Measurements from ENCODE around the gene PSME3IP1. TPM values are rescaled to one million over a fixed set of nuclear protein-coding genes. Genes with fewer than 3 reads are reported as not detected.

Gene PSME3IP1
- polyA plus RNA-seq, 1 experiment = 96.5 TPM

DNA sequence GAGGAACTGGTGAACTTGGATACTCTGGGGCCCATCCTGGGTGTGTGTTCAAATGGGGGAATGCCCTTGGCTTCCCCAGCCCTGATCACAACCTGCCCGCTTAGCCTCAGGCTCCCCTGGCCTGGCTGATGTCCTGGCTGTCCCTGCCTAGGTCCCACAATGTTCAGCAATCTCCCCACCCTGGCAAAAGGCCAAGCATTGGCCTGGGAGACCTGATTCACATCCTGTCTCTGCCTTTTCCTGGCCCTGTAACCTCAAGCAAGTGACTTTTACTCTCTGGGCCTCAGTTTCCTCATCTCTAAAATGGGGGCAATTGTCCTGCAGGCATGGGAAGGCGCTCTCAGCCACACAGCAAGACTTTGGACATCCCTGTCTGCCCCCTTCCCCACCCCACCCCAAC is 79.1 kb downstream of the PSME3IP1 start:
- Histone ChIP-seq H3K36me3 (ENCODE audit: control insufficient read depth, insufficient read depth, low read length) (no peaks in the 10 kb centered on the region), H3K4me3 (ENCODE audit: low read depth, low read length) (no peak overlapping the region), H3K27me3 (ENCODE audit: control insufficient read depth, insufficient read depth, low read length) (no peaks in the 10 kb centered on the region)
- POLR2A ChIA-PET = no interaction called here
- CTCF ChIA-PET = interaction anchor here (1.4 to 2.3 kb wide), 3 partner anchors 10 to 22 kb away, joined by 4 to 8 read pairs (median 6); partner anchors contain the start of gene CPNE2
- TF ChIP-seq, protein P1, sequence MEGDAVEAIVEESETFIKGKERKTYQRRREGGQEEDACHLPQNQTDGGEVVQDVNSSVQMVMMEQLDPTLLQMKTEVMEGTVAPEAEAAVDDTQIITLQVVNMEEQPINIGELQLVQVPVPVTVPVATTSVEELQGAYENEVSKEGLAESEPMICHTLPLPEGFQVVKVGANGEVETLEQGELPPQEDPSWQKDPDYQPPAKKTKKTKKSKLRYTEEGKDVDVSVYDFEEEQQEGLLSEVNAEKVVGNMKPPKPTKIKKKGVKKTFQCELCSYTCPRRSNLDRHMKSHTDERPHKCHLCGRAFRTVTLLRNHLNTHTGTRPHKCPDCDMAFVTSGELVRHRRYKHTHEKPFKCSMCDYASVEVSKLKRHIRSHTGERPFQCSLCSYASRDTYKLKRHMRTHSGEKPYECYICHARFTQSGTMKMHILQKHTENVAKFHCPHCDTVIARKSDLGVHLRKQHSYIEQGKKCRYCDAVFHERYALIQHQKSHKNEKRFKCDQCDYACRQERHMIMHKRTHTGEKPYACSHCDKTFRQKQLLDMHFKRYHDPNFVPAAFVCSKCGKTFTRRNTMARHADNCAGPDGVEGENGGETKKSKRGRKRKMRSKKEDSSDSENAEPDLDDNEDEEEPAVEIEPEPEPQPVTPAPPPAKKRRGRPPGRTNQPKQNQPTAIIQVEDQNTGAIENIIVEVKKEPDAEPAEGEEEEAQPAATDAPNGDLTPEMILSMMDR (IDR thresholded peaks at IDR 0.05; ENCODE audit: insufficient read depth, low read depth, low read length) = no peak
- DNase-seq (ENCODE audit: low read depth) = no peak

DNA sequence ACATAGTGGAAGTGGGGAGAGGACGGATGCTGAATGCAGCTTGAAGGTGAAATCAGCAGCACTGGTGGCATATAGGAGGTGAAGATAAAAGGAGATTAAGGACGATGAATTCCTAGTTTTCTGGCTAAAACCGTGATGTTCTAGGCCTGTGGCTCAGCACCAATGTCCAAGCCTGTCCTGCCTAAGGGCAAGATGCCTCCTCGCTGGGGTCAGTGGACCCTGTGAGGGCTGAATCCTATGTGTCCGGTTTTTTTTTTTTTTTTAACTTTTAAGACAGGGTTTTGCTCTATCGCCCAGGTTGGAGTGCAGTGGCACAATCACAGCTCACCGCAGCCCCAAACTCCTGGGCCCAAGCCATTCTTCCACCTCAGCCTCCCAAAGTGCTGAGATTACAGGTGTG is 80.7 kb downstream of the PSME3IP1 start:
- Histone ChIP-seq H3K36me3 (ENCODE audit: control insufficient read depth, insufficient read depth, low read length) (no peaks in the 10 kb centered on the region), H3K4me3 (ENCODE audit: low read depth, low read length) (no peak overlapping the region), H3K27me3 (ENCODE audit: control insufficient read depth, insufficient read depth, low read length) (no peaks in the 10 kb centered on the region)
- ChIA-PET CTCF (interaction anchor here (0.8 to 2.3 kb wide), 4 partner anchors 11 to 21 kb away, joined by 3 to 8 read pairs (median 4); partner anchors contain the start of gene CPNE2), POLR2A (no interaction called here)
- DNase-seq (ENCODE audit: low read depth) = no peak
- TF ChIP-seq, protein P1 (IDR thresholded peaks at IDR 0.05; ENCODE audit: insufficient read depth, low read depth, low read length) = no peak

DNA sequence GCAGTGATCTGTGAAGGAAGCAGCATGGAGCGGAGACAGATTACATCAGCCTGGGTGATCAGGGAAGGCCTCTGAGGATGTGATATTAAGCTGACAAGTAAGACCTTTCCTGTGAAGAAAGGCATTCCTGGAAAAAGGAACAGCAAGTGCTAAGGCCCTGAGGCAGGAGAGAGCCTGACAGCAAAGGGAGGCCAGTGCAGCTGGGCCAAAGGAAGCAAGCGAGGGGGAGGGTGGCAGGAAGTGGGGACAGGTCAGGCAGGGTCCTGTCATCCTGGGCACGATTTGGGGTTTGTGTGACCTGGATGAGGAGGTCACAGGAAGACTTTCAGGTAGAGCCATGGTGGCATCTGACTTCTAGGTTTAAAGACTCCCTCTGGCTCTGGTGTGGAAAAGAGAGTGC is 81.1 kb downstream of the PSME3IP1 start:
- ChIA-PET CTCF (interaction anchor here (0.8 to 1.7 kb wide), 3 partner anchors 11 to 20 kb away, joined by 3 to 4 read pairs (median 4); partner anchors contain the start of gene CPNE2), POLR2A (no interaction called here)
- DNase-seq (ENCODE audit: low read depth) = no peak
- TF ChIP-seq, protein P1 (IDR thresholded peaks at IDR 0.05; ENCODE audit: insufficient read depth, low read depth, low read length) = no peak
- Histone ChIP-seq H3K36me3 (ENCODE audit: control insufficient read depth, insufficient read depth, low read length) (no peaks in the 10 kb centered on the region), H3K4me3 (ENCODE audit: low read depth, low read length) (no peak overlapping the region), H3K27me3 (ENCODE audit: control insufficient read depth, insufficient read depth, low read length) (no peaks in the 10 kb centered on the region)

DNA sequence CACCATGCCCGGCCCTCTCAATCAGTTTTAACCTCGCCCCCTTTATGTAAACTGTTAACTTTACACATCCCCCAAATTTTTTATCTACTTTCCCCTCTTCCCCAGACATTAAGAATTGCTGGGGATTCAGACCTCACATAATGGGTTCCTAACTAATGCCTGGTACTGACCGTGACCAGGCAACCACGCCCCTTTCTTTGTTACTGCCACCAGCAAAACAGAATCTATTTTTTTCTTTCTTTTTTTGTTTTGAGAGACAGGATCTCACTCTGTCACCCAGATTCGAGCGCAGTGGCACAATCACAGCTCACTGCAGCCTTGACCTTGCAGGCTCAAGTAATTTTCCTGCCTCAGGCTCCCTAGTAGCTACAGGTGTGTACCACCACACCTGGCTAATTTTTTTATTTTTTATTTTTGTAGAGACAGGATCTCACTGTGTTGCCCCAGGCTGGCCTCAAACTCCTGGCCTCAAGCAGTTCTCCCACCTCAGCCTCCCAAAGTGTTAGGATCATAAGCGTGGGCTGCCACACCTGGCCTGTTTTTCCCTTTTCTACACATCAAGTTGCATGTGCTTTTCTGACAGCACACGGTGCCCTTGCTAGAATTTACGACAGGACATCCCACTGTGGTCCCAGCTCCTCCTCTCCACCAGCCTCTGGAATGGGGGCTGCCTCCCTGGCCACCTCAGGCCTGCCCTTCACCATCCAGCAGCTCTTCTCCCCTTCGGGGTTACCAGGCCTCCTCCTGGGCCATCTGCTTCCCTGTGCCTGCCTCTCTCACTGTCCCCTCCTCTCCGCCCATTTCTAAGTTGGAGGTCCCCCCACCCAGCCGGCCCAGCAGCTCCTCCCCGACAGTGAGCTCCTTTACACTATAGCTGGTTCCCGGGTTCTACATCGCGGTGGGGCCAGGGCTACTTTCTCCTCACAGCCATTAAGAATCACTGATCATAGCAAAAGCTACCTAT is 82.7 kb downstream of the PSME3IP1 start:
- no peak for DNase-seq (ENCODE audit: low read depth)
- CTCF ChIA-PET = interaction anchor here (0.7 to 3.8 kb wide), 4 partner anchors 10 to 16 kb away, joined by 4 to 15 read pairs (median 4); partner anchors contain the start of gene CPNE2
- Histone ChIP-seq H3K27me3 (ENCODE audit: control insufficient read depth, insufficient read depth, low read length) (no peaks in the 10 kb centered on the region), H3K36me3 (ENCODE audit: control insufficient read depth, insufficient read depth, low read length) (no peaks in the 10 kb centered on the region), H3K4me3 (ENCODE audit: low read depth, low read length) (no peak overlapping the region)
- TF ChIP-seq, protein P1 (IDR thresholded peaks at IDR 0.05; ENCODE audit: insufficient read depth, low read depth, low read length) = no peak
- POLR2A ChIA-PET = interaction anchor here (0.6 kb wide), 1 partner anchor 9 kb away, joined by 19 read pairs; no protein-coding TSS in a partner anchor

Other genes starting within 250 kb of the PSME3IP1 start
- gene CETP, start 224.1 kb downstream of the PSME3IP1 start, polyA plus RNA-seq (2011; rRNA removed) = 0.04 and 0.07 TPM in 2 replicates
- 15.4 and 19.2 TPM in 2 replicates for gene NLRC5, start 196.5 kb downstream of the PSME3IP1 start, polyA plus RNA-seq (2011; rRNA removed)
- 51.0 and 80.6 TPM in 2 replicates for gene CPNE2, start 93.5 kb downstream of the PSME3IP1 start, polyA plus RNA-seq (2011; rRNA removed)
- 29.7 and 35.3 TPM in 2 replicates for gene RSPRY1, start 290 bp upstream of the PSME3IP1 start, polyA plus RNA-seq (2011; rRNA removed)
- gene ARL2BP, start 59.2 kb upstream of the PSME3IP1 start, polyA plus RNA-seq (2011; rRNA removed) = 69.5 and 94.8 TPM in 2 replicates
- gene PLLP, start 98.6 kb upstream of the PSME3IP1 start, polyA plus RNA-seq (2011; rRNA removed) = 0.02 and 0.09 TPM in 2 replicates
- gene CCL22, start 172.7 kb upstream of the PSME3IP1 start, polyA plus RNA-seq (2011; rRNA removed) = not detected in 2 replicates
- gene CX3CL1, start 186.5 kb upstream of the PSME3IP1 start, polyA plus RNA-seq (2011; rRNA removed) = 0.02 TPM in 1 of 2 replicates, not detected in the other
- gene CCL17, start 218.7 kb upstream of the PSME3IP1 start, polyA plus RNA-seq (2011; rRNA removed) = not detected in 2 replicates

Measured in BJ (cell line).